Astrocyte (in vitro differentiated cells and primary cell): Measurements from ENCODE around the gene USP32. TPM values are rescaled to one million over a fixed set of nuclear protein-coding genes. Genes with fewer than 3 reads are reported as not detected.

ENCODE experiments used
- DNase-seq: peaks from one replicate; pipeline ENCODE4 v3.0.0-alpha.2; 2010; ENCODE audit warnings: low read depth
- FAIRE-seq: peaks from 2 replicates; lab custom pipeline; 2011; peaks lifted over from hg19 to GRCh38; lab: Jason Lieb, UNC
- H2AFZ ChIP-seq: 2 replicates; pipeline ENCODE4 v1.6.0; 2012; ENCODE audit warnings: low read depth, low read length, inconsistent platforms
- H3K27ac ChIP-seq: 2 replicates; pipeline ENCODE4 v1.5.1; 2011; ENCODE audit warnings: low read depth, low read length, inconsistent platforms
- H3K27me3 ChIP-seq: 2 replicates; pipeline ENCODE4 v1.6.0; 2011; ENCODE audit warnings: low read length, inconsistent platforms; ENCODE audit not compliant: insufficient read depth
- H3K36me3 ChIP-seq: 2 replicates; pipeline ENCODE4 v1.5.1; 2011; ENCODE audit warnings: low read length, inconsistent platforms; ENCODE audit not compliant: insufficient read depth
- H3K4me1 ChIP-seq: 2 replicates; pipeline ENCODE4 v1.5.1; 2011; ENCODE audit warnings: low read length, inconsistent platforms; ENCODE audit not compliant: insufficient read depth
- H3K4me2 ChIP-seq: 2 replicates; pipeline ENCODE4 v1.6.0; 2012; ENCODE audit warnings: low read length, inconsistent platforms
- H3K4me3 ChIP-seq: 2 replicates; pipeline ENCODE4 v1.5.1; 2011; ENCODE audit warnings: low read depth, mild to moderate bottlenecking, low read length, inconsistent platforms; ENCODE audit not compliant: insufficient read depth
- H3K79me2 ChIP-seq: 2 replicates; pipeline ENCODE4 v1.6.0; 2012; ENCODE audit warnings: mild to moderate bottlenecking, low read length, inconsistent platforms; ENCODE audit not compliant: insufficient read depth
- H3K9ac ChIP-seq: 2 replicates; pipeline ENCODE4 v1.6.0; 2012; ENCODE audit warnings: mild to moderate bottlenecking, low read length, inconsistent platforms
- H3K9me3 ChIP-seq: 2 replicates; pipeline ENCODE4 v1.5.1; 2012; ENCODE audit warnings: low read depth, mild to moderate bottlenecking, low read length, inconsistent platforms; ENCODE audit not compliant: insufficient read depth
- H4K20me1 ChIP-seq: 2 replicates; pipeline ENCODE4 v1.6.0; 2012; ENCODE audit warnings: low read length, inconsistent platforms; ENCODE audit not compliant: insufficient read depth
- H3K27ac Mint-ChIP-seq: one replicate; pipeline ENCODE4 v1.8.0; 2021; ENCODE audit warnings: mild to moderate bottlenecking, mixed read lengths; ENCODE audit not compliant: unreplicated experiment
- H3K27me3 Mint-ChIP-seq: one replicate; pipeline ENCODE4 v1.8.0; 2021; ENCODE audit warnings: low read depth, mixed read lengths; ENCODE audit not compliant: unreplicated experiment
- H3K36me3 Mint-ChIP-seq: one replicate; pipeline ENCODE4 v1.8.0; 2021; ENCODE audit warnings: low read depth, mixed read lengths; ENCODE audit not compliant: unreplicated experiment
- H3K4me1 Mint-ChIP-seq: one replicate; pipeline ENCODE4 v1.8.0; 2021; ENCODE audit warnings: low read depth, mixed read lengths; ENCODE audit not compliant: unreplicated experiment
- H3K4me3 Mint-ChIP-seq: one replicate; pipeline ENCODE4 v1.8.0; 2021; ENCODE audit warnings: mild to moderate bottlenecking, moderate library complexity, mixed read lengths; ENCODE audit not compliant: unreplicated experiment
- H3K9me3 Mint-ChIP-seq: one replicate; pipeline ENCODE4 v1.8.0; 2021; ENCODE audit warnings: mild to moderate bottlenecking, mixed read lengths; ENCODE audit not compliant: unreplicated experiment
- EZH2 ChIP-seq: IDR thresholded peaks from 2 replicates; pipeline ENCODE4 v1.6.1; 2012; ENCODE audit warnings: mild to moderate bottlenecking, low read length, inconsistent platforms; ENCODE audit not compliant: insufficient read depth
- total RNA-seq: library from RNA; stranded (reverse); gene quantifications from 2 replicates; pipeline ENCODE4 v1.2.1, GENCODE V29; 2021
- TF ChIP-seq, protein P1 (sequence below): IDR thresholded peaks from 2 replicates; pipeline ENCODE4 v1.5.1; 2011; ENCODE audit warnings: low read depth, mild to moderate bottlenecking, inconsistent platforms, low read length, moderate library complexity; ENCODE audit not compliant: insufficient read depth

USP32 gene
- total RNA-seq, 1 donor from 2014 or later = 40.2 TPM

DNA sequence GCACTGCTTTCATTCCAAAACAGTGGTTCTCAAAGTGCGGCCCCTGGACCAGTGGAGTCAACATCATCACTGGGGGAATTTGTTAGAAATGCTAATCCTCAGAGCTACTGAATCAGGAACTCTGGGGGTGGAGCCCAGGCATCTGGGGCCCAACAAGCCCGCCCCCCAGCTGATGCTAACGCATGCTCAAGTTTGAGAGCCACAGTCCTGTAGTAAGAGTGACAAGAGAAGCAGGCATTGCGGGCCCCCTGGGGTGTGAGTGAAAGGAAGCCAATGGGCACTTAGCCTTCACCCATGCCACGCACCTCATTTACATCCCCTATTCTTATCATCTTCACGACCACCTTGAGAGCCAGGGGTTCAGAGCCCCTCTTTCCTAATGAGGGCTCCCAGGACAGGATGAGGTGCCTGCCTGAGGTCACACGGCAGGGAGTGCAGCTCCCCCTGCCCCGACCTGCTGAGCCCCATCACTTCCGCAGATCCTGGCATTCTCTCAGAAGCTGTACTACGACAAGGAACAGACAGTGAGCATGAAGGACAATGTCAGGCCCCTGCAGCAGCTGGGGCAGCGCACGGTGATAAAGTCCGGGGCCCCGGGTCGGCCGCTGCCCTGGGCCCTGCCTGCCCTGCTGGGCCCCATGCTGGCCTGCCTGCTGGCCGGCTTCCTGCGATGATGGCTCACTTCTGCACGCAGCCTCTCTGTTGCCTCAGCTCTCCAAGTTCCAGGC is 233.0 kb downstream of the USP32 start:
- Histone ChIP-seq H4K20me1 (no peaks in the 10 kb centered on the region), H3K79me2 (no peaks in the 10 kb centered on the region), H3K4me3 (no peak overlapping the region), H2AFZ (no peak overlapping the region), H3K4me1 (peaks cover 6% of the 10 kb centered on the region), H3K9me3 (no peaks in the 10 kb centered on the region), H3K36me3 (no peaks in the 10 kb centered on the region), H3K4me2 (no peak overlapping the region), H3K9ac (no peak overlapping the region), H3K27ac (no peak overlapping the region), H3K27me3 (peaks cover 3% of the 10 kb centered on the region)
- no peak overlapping the region for H3K27ac Mint-ChIP-seq
- no peak for FAIRE-seq
- no peaks in the 10 kb centered on the region for H3K36me3 Mint-ChIP-seq
- no peaks in the 10 kb centered on the region for H3K9me3 Mint-ChIP-seq
- H3K4me3 Mint-ChIP-seq = no peak overlapping the region
- no peak for DNase-seq
- peaks cover 2% of the 10 kb centered on the region for H3K4me1 Mint-ChIP-seq
- peaks cover 41% of the 10 kb centered on the region for H3K27me3 Mint-ChIP-seq
- TF ChIP-seq, protein P1, sequence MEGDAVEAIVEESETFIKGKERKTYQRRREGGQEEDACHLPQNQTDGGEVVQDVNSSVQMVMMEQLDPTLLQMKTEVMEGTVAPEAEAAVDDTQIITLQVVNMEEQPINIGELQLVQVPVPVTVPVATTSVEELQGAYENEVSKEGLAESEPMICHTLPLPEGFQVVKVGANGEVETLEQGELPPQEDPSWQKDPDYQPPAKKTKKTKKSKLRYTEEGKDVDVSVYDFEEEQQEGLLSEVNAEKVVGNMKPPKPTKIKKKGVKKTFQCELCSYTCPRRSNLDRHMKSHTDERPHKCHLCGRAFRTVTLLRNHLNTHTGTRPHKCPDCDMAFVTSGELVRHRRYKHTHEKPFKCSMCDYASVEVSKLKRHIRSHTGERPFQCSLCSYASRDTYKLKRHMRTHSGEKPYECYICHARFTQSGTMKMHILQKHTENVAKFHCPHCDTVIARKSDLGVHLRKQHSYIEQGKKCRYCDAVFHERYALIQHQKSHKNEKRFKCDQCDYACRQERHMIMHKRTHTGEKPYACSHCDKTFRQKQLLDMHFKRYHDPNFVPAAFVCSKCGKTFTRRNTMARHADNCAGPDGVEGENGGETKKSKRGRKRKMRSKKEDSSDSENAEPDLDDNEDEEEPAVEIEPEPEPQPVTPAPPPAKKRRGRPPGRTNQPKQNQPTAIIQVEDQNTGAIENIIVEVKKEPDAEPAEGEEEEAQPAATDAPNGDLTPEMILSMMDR = no peak
- no peak for TF ChIP-seq EZH2

DNA sequence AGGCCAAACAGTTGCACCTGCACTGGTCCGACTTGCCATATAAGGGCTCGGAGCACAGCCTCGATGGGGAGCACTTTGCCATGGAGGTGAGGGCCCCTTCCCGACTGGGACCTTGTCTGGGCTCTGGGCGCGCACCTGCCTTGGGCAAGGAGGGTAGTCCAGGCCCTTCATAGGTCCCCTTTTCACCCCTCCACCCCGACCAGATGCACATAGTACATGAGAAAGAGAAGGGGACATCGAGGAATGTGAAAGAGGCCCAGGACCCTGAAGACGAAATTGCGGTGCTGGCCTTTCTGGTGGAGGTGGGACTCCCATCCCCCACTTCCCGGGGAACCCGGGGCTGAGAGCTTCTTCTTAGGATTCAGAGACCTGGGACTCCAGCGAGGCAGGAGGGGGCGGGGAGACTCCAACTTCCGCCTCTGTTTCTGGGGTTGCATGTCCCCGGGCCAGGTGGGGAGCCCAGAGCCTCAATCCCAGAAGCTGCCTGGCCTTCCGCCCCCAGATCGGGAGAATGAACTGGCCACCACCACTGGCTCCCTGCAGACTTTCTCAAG is 234.4 kb downstream of the USP32 start:
- Histone ChIP-seq H3K79me2 (no peaks in the 10 kb centered on the region), H4K20me1 (no peaks in the 10 kb centered on the region), H3K9me3 (no peaks in the 10 kb centered on the region), H3K27me3 (peaks cover 3% of the 10 kb centered on the region), H3K4me1 (peaks cover 6% of the 10 kb centered on the region), H3K36me3 (no peaks in the 10 kb centered on the region), H3K27ac (no peak overlapping the region), H3K4me2 (no peak overlapping the region), H2AFZ (no peak overlapping the region), H3K9ac (no peak overlapping the region), H3K4me3 (no peak overlapping the region)
- no peak overlapping the region for H3K4me3 Mint-ChIP-seq
- peaks cover 53% of the 10 kb centered on the region for H3K27me3 Mint-ChIP-seq
- H3K36me3 Mint-ChIP-seq = no peaks in the 10 kb centered on the region
- TF ChIP-seq, protein P1 = no peak
- no peak for TF ChIP-seq EZH2
- no peaks in the 10 kb centered on the region for H3K9me3 Mint-ChIP-seq
- peaks cover 2% of the 10 kb centered on the region for H3K4me1 Mint-ChIP-seq
- H3K27ac Mint-ChIP-seq = no peak overlapping the region
- no peak for DNase-seq
- no peak for FAIRE-seq

DNA sequence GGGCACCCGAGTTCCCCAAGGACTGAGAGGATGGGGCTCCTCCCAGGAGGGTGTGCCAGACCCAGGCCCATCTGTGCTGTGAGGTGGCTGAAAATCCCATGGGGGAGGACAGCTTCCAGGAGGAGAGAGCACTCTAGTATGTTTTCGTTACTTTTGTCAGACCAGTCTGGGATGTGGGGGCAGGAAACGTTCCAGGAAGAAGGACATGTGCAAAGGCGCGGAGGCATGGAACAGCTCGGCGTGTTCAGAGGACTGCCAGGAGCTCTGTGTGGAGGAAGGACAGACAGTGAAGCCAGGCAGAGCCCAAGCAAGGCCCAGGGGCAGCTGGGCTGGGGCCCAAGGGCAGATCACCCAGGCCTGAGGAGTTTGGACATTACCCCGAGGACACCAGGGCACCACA is 235.2 kb downstream of the USP32 start:
- no peak overlapping the region for H3K27ac ChIP-seq
- no peak for FAIRE-seq

More for the DNA sequence above, 235.2 kb downstream of the USP32 start:
- Histone ChIP-seq H3K4me2 (no peak overlapping the region), H3K4me1 (peaks cover 6% of the 10 kb centered on the region), H3K36me3 (no peaks in the 10 kb centered on the region), H2AFZ (no peak overlapping the region), H3K9me3 (no peaks in the 10 kb centered on the region), H3K79me2 (no peaks in the 10 kb centered on the region), H4K20me1 (no peaks in the 10 kb centered on the region), H3K27me3 (peaks cover 12% of the 10 kb centered on the region), H3K9ac (no peak overlapping the region), H3K4me3 (no peak overlapping the region)
- H3K27ac Mint-ChIP-seq = no peak overlapping the region
- DNase-seq = no peak
- no peak overlapping the region for H3K4me3 Mint-ChIP-seq
- TF ChIP-seq, protein P1 = no peak
- no peak for TF ChIP-seq EZH2
- H3K9me3 Mint-ChIP-seq = no peaks in the 10 kb centered on the region
- H3K4me1 Mint-ChIP-seq = peaks cover 2% of the 10 kb centered on the region
- no peaks in the 10 kb centered on the region for H3K36me3 Mint-ChIP-seq
- peaks cover 59% of the 10 kb centered on the region for H3K27me3 Mint-ChIP-seq
